Effector memory CD8-positive, alpha-beta T cell (primary cell): Measurements from ENCODE around the gene ABCB11.
"Not testable (repeated sequence)": the region's sequence is repeated elsewhere in the genome, so short reads cannot be mapped to it uniquely, and the experiment has no call there.

Experiments
- ATAC-seq: fragments of 150-1000 bp; cut with Tn5 transposase; replicated peaks from 2 replicates; pipeline ENCODE4 v1.10.0; 2021; ENCODE audit warnings: mild to moderate bottlenecking, moderate library complexity
- DNase-seq, 3 experiments: peaks; one replicate each; pipeline ENCODE4 v3.0.0; 2021
- H3K27ac Mint-ChIP-seq, 2 donors: one replicate each; pipeline ENCODE4 v1.8.0; 2022; ENCODE audit warnings: mild to moderate bottlenecking in 2 of 2, mixed read lengths in 2 of 2, moderate library complexity in 2 of 2
- H3K27me3 Mint-ChIP-seq, 2 donors: one replicate each; pipeline ENCODE4 v1.8.0; 2022; ENCODE audit warnings: mixed read lengths in 2 of 2
- H3K36me3 Mint-ChIP-seq: one replicate; pipeline ENCODE4 v1.8.0; 2022; ENCODE audit warnings: mild to moderate bottlenecking, moderate library complexity, mixed read lengths; ENCODE audit not compliant: insufficient read depth
- H3K4me1 Mint-ChIP-seq, 2 donors: one replicate each; pipeline ENCODE4 v1.8.0; 2022; ENCODE audit warnings: low read depth in 2 of 2, mixed read lengths in 2 of 2
- H3K4me3 Mint-ChIP-seq, 2 donors: one replicate each; pipeline ENCODE4 v1.8.0; 2022; ENCODE audit warnings: mild to moderate bottlenecking in 2 of 2, mixed read lengths in 2 of 2, moderate library complexity in 2 of 2
- H3K9me3 Mint-ChIP-seq, 2 donors: one replicate each; pipeline ENCODE4 v1.8.0; 2022; ENCODE audit warnings: mixed read lengths in 2 of 2

The ABCB11 gene

GRCh38 chr2:168944065-168944464 lies 87.1 kb downstream of the ABCB11 start:
- Mint-ChIP-seq H3K4me3 (no peak overlapping the region), H3K27ac (no peak overlapping the region), H3K27me3 (peaks cover 4 to 13% of the 10 kb centered on the region in 2 donors), H3K4me1 (no peaks in the 10 kb centered on the region), H3K36me3 (no peaks in the 10 kb centered on the region), H3K9me3 (no peaks in the 10 kb centered on the region)
- no peak for DNase-seq
- no peak for ATAC-seq

- DNase-seq (no peak), ATAC-seq (no peak)
- Mint-ChIP-seq H3K27ac (no peak overlapping the region), H3K4me3 (no peak overlapping the region), H3K4me1 (no peaks in the 10 kb centered on the region), H3K9me3 (no peaks in the 10 kb centered on the region), H3K27me3 (peaks cover 4 to 13% of the 10 kb centered on the region in 2 donors), H3K36me3 (no peaks in the 10 kb centered on the region)
These were observed 89.8 kb downstream of the ABCB11 start for GRCh38 chr2:168941297-168941696.

GRCh38 chr2:168939918-168940317 lies 91.2 kb downstream of the ABCB11 start:
- H3K27me3 Mint-ChIP-seq, result peaks cover 0 to 24% of the 10 kb centered on the region in 2 donors
- no peaks in the 10 kb centered on the region for H3K4me1 Mint-ChIP-seq
- H3K9me3 Mint-ChIP-seq, result no peaks in the 10 kb centered on the region
- DNase-seq (no peak), ATAC-seq (no peak)
- no peak overlapping the region for H3K4me3 Mint-ChIP-seq
- no peak overlapping the region for H3K27ac Mint-ChIP-seq
- H3K36me3 Mint-ChIP-seq, result no peaks in the 10 kb centered on the region

GRCh38 chr2:168939061-168939460 lies 92.1 kb downstream of the ABCB11 start:
- no peaks in the 10 kb centered on the region for H3K4me1 Mint-ChIP-seq

GRCh38 chr2:168935810-168936581 lies 95.1 kb downstream of the ABCB11 start:
- DNase-seq (no peak), ATAC-seq (no peak)
- Mint-ChIP-seq H3K9me3 (no peaks in the 10 kb centered on the region), H3K27ac (no peak overlapping the region), H3K27me3 (peaks cover 0 to 13% of the 10 kb centered on the region in 2 donors), H3K36me3 (no peaks in the 10 kb centered on the region), H3K4me3 (no peak overlapping the region), H3K4me1 (no peaks in the 10 kb centered on the region)

More at GRCh38 chr2:168939061-168939460, 92.1 kb downstream of the ABCB11 start:
- no peak for DNase-seq
- no peaks in the 10 kb centered on the region for H3K9me3 Mint-ChIP-seq
- no peaks in the 10 kb centered on the region for H3K36me3 Mint-ChIP-seq
- no peak overlapping the region for H3K4me3 Mint-ChIP-seq
- no peak for ATAC-seq
- H3K27me3 Mint-ChIP-seq, result peaks cover 0 to 16% of the 10 kb centered on the region in 2 donors
- no peak overlapping the region for H3K27ac Mint-ChIP-seq

GRCh38 chr2:168934826-168935225 lies 96.3 kb downstream of the ABCB11 start:
- Mint-ChIP-seq H3K4me3 (no peak overlapping the region), H3K9me3 (no peaks in the 10 kb centered on the region), H3K27me3 (peaks cover 0 to 13% of the 10 kb centered on the region in 2 donors), H3K4me1 (no peaks in the 10 kb centered on the region), H3K27ac (no peak overlapping the region), H3K36me3 (no peaks in the 10 kb centered on the region)
- DNase-seq, result no peak
- no peak for ATAC-seq

GRCh38 chr2:168932174-168932573 lies 99.0 kb downstream of the ABCB11 start:
- H3K4me1 Mint-ChIP-seq, H3K4me3 Mint-ChIP-seq, ATAC-seq, H3K36me3 Mint-ChIP-seq, H3K27ac Mint-ChIP-seq, DNase-seq, H3K9me3 Mint-ChIP-seq: not testable (repeated sequence)
- peaks cover 11 to 16% of the 10 kb centered on the region in 2 donors for H3K27me3 Mint-ChIP-seq

GRCh38 chr2:168930242-168930641 lies 100.9 kb downstream of the ABCB11 start:
- no peak overlapping the region for H3K27ac Mint-ChIP-seq
- H3K4me3 Mint-ChIP-seq, result no peak overlapping the region
- ATAC-seq (no peak), DNase-seq (no peak)
- H3K4me1 Mint-ChIP-seq, result no peaks in the 10 kb centered on the region
- H3K27me3 Mint-ChIP-seq, result peaks cover 23 to 24% of the 10 kb centered on the region in 2 donors
- no peaks in the 10 kb centered on the region for H3K9me3 Mint-ChIP-seq
- no peaks in the 10 kb centered on the region for H3K36me3 Mint-ChIP-seq

GRCh38 chr2:168929031-168929430 lies 102.1 kb downstream of the ABCB11 start:
- H3K4me1 Mint-ChIP-seq, result no peaks in the 10 kb centered on the region
- H3K36me3 Mint-ChIP-seq, result no peaks in the 10 kb centered on the region
- no peak overlapping the region for H3K4me3 Mint-ChIP-seq
- H3K27me3 Mint-ChIP-seq, result peaks cover 25 to 27% of the 10 kb centered on the region in 2 donors
- H3K27ac Mint-ChIP-seq, result no peak overlapping the region
- no peak for DNase-seq
- H3K9me3 Mint-ChIP-seq, result no peaks in the 10 kb centered on the region
- no peak for ATAC-seq

- Mint-ChIP-seq H3K27me3 (peaks cover 33% of the 10 kb centered on the region in 2 donors), H3K36me3 (no peaks in the 10 kb centered on the region), H3K4me1 (no peaks in the 10 kb centered on the region), H3K9me3 (no peaks in the 10 kb centered on the region), H3K4me3 (no peak overlapping the region), H3K27ac (no peak overlapping the region)
- DNase-seq (no peak), ATAC-seq (no peak)
These were observed 102.9 kb downstream of the ABCB11 start for GRCh38 chr2:168928113-168928831.

GRCh38 chr2:168926621-168927386 lies 104.3 kb downstream of the ABCB11 start:
- ATAC-seq (no peak), DNase-seq (no peak)
- H3K4me3 Mint-ChIP-seq, result no peak overlapping the region
- H3K27ac Mint-ChIP-seq, result no peak overlapping the region
- no peaks in the 10 kb centered on the region for H3K36me3 Mint-ChIP-seq
- no peaks in the 10 kb centered on the region for H3K9me3 Mint-ChIP-seq
- H3K27me3 Mint-ChIP-seq, result peaks cover 46 to 47% of the 10 kb centered on the region in 2 donors
- no peaks in the 10 kb centered on the region for H3K4me1 Mint-ChIP-seq

GRCh38 chr2:168920504-168921157 lies 110.5 kb downstream of the ABCB11 start:
- peak; percentile 61 for ATAC-seq
- peaks cover 34 to 40% of the 10 kb centered on the region in 2 donors for H3K27me3 Mint-ChIP-seq
- DNase-seq, result peak in 1 of 3 experiments; percentile 20
- no peaks in the 10 kb centered on the region for H3K4me1 Mint-ChIP-seq
- no peak overlapping the region for H3K4me3 Mint-ChIP-seq
- no peaks in the 10 kb centered on the region for H3K9me3 Mint-ChIP-seq
- no peak overlapping the region for H3K27ac Mint-ChIP-seq
- H3K36me3 Mint-ChIP-seq, result no peaks in the 10 kb centered on the region

- H3K9me3 Mint-ChIP-seq, result no peaks in the 10 kb centered on the region
- DNase-seq (no peak), ATAC-seq (no peak)
- H3K27me3 Mint-ChIP-seq, result peaks cover 24 to 30% of the 10 kb centered on the region in 2 donors
- H3K36me3 Mint-ChIP-seq, result no peaks in the 10 kb centered on the region
- H3K27ac Mint-ChIP-seq, result no peak overlapping the region
- no peak overlapping the region for H3K4me3 Mint-ChIP-seq
- peaks cover 3% of the 10 kb centered on the region in 2 donors for H3K4me1 Mint-ChIP-seq
These were observed 114.8 kb downstream of the ABCB11 start for GRCh38 chr2:168916331-168916675.
